ENCODE results near the gene GNAZ.
"Not testable (repeated sequence)": the region's sequence is repeated elsewhere in the genome, so short reads cannot be mapped to it uniquely, and the experiment has no call there.

Gene GNAZ

GRCh38 chr22:23070418-23071229 is at the start of gene GNAZ:
Gene GNAZ, plus strand, starts transcription at chr22:23070519. Its CDS starts 25,177 bp downstream, at chr22:23095696.
- no peak for DNase-seq

- no peak for DNase-seq
Observed at GRCh38 chr22:23020659-23021293, 49.5 kb upstream of the GNAZ start.

GRCh38 chr22:23021660-23022353 is 48.5 kb upstream of the GNAZ start:
- DNase-seq = not testable (repeated sequence)

GRCh38 chr22:23023294-23023693 is 47.0 kb upstream of the GNAZ start:
- DNase-seq = no peak

GRCh38 chr22:23026777-23027176 is 43.5 kb upstream of the GNAZ start:
- DNase-seq = no peak

- DNase-seq = not testable (repeated sequence)
Observed at GRCh38 chr22:23027849-23028248, 42.5 kb upstream of the GNAZ start.

- DNase-seq = no peak
Observed at GRCh38 chr22:23029521-23030228, 40.6 kb upstream of the GNAZ start.

GRCh38 chr22:23031381-23031780 is 38.9 kb upstream of the GNAZ start:
- DNase-seq = no peak

GRCh38 chr22:23031786-23032185 is 38.5 kb upstream of the GNAZ start:
- DNase-seq = no peak

GRCh38 chr22:23032658-23033057 is 37.7 kb upstream of the GNAZ start:
- no peak for DNase-seq

- no peak for DNase-seq
Observed at GRCh38 chr22:23033116-23033905, 37.0 kb upstream of the GNAZ start.

- DNase-seq = no peak
Observed at GRCh38 chr22:23034621-23035556, 35.4 kb upstream of the GNAZ start.

GRCh38 chr22:23035557-23036277 is 34.6 kb upstream of the GNAZ start:
- DNase-seq = no peak

- DNase-seq = no peak
Observed at GRCh38 chr22:23036684-23037428, 33.5 kb upstream of the GNAZ start.

- DNase-seq = no peak
Observed at GRCh38 chr22:23037429-23038333, 32.6 kb upstream of the GNAZ start.

GRCh38 chr22:23038334-23038642 is 32.0 kb upstream of the GNAZ start:
- no peak for DNase-seq

GRCh38 chr22:23038902-23039301 is 31.4 kb upstream of the GNAZ start:
- no peak for DNase-seq

GRCh38 chr22:23042179-23042578 is 28.1 kb upstream of the GNAZ start:
- DNase-seq = no peak

GRCh38 chr22:23044570-23044969 is 25.7 kb upstream of the GNAZ start:
- DNase-seq = no peak

Measured in DMS79 (cell line).